ENCODE data around the gene PPP2R2C.

The PPP2R2C gene

DNA sequence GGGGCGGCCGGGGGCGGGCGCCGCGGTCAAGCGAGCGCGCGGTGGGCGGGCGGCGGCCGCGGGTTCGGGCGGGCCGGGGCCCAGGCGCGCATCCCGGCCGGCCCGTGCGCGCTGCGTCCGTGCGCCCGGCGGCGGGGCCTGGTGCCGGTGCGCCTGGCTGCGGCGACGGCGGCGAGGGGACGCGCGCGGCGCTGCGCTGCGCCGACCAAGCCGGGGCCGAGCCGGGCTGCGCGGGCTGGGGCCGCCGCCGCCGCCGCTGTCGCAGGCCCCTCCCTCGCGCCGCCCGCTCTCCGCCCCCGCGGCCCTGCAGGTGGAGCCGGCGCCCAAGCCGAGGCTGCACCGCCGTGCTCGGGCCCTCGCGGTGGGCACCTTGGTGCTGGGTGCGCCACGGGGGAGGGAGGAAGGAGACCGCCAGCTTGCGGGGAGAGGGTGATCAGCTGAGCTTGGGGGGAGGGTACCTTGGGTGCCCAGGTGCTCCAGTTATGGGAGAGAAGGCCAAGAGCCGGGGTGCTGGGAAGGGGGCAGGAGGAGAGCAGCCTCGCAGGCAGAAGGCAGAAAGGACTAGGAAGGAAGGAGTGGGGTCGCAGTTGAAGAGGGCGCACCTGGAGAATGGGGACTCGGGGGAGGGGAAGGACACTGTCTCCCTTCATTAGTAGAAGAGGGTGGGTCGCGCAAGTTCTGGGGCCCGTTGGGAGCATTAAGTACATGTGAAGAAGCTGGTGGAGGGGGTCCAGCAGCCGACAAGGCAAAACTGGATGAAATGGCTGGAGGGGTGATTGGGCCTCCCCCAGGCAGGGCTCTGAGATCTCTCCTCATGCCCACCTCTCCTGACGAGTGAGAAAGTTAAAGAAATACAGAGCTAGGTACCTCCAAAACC lies at the start of gene PPP2R2C:
Gene PPP2R2C (minus strand): TSS at position 228 of the 877 bp plus-strand sequence. CDS start 385 bp downstream, outside the sequence.
- Histone ChIP-seq H3K27ac (ENCODE audit: low read depth, low read length) (no peak within 1 kb of the TSS), H2AFZ (ENCODE audit: low read length, unreplicated experiment) (no peak within 1 kb of the TSS), H3K27me3 (ENCODE audit: insufficient read depth, low read length) (peaks cover 77% of the 10 kb centered on the region), H3K36me3 (ENCODE audit: insufficient read depth, low read length) (no peaks in the 10 kb centered on the region), H3K79me2 (ENCODE audit: control insufficient read depth, insufficient read depth, low read length, unreplicated experiment) (no peaks in the 10 kb centered on the region), H3K4me1 (ENCODE audit: control insufficient read depth, insufficient read depth, low read length, unreplicated experiment) (no peaks in the 10 kb centered on the region), H3K4me3 (ENCODE audit: low read depth, low read length) (no peak within 1 kb of the TSS; the same call in 1 of the 2 replicates)

- no peaks in the 10 kb centered on the region for H3K79me2 ChIP-seq (ENCODE audit: control insufficient read depth, insufficient read depth, low read length, unreplicated experiment)
- no peak overlapping the region for H3K4me3 ChIP-seq (ENCODE audit: low read depth, low read length)
- H2AFZ ChIP-seq (ENCODE audit: low read length, unreplicated experiment): no peak overlapping the region
- H3K27ac ChIP-seq (ENCODE audit: low read depth, low read length): no peak overlapping the region
- peaks cover 54% of the 10 kb centered on the region for H3K27me3 ChIP-seq (ENCODE audit: insufficient read depth, low read length)
- no peaks in the 10 kb centered on the region for H3K36me3 ChIP-seq (ENCODE audit: insufficient read depth, low read length)
- H3K4me1 ChIP-seq (ENCODE audit: control insufficient read depth, insufficient read depth, low read length, unreplicated experiment): no peaks in the 10 kb centered on the region
These were observed 48.6 kb upstream of the PPP2R2C start for GRCh38 chr4:6520978-6521377.

GRCh38 chr4:6520051-6520636 lies 47.7 kb upstream of the PPP2R2C start:
- no peaks in the 10 kb centered on the region for H3K36me3 ChIP-seq (ENCODE audit: insufficient read depth, low read length)
- no peak overlapping the region for H3K27ac ChIP-seq (ENCODE audit: low read depth, low read length)
- no peaks in the 10 kb centered on the region for H3K79me2 ChIP-seq (ENCODE audit: control insufficient read depth, insufficient read depth, low read length, unreplicated experiment)
- H3K4me1 ChIP-seq (ENCODE audit: control insufficient read depth, insufficient read depth, low read length, unreplicated experiment): no peaks in the 10 kb centered on the region
- peaks cover 62% of the 10 kb centered on the region for H3K27me3 ChIP-seq (ENCODE audit: insufficient read depth, low read length)
- no peak overlapping the region for H2AFZ ChIP-seq (ENCODE audit: low read length, unreplicated experiment)
- no peak overlapping the region for H3K4me3 ChIP-seq (ENCODE audit: low read depth, low read length)

DNA sequence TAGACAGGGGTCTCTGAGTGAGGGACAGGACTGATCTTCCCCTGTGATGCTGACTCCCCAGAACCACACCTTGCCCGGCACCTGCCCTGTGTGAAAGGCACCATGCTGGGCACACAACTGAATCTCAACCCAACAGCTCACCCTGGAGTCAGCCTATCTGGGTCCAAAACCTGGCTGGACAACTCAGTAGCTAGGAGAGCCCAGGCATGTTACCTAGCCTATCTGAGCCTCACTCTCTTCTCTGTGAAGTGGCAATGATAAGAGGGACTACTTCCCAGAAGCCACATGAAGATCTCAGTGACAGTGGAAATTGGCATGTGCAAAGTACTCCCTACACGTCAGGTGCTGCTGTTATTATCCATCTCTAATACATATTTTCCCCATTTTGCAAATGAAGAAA lies 44.8 kb upstream of the PPP2R2C start:
- no peak overlapping the region for H2AFZ ChIP-seq (ENCODE audit: low read length, unreplicated experiment)
- no peaks in the 10 kb centered on the region for H3K36me3 ChIP-seq (ENCODE audit: insufficient read depth, low read length)
- peaks cover 66% of the 10 kb centered on the region for H3K27me3 ChIP-seq (ENCODE audit: insufficient read depth, low read length)
- no peak overlapping the region for H3K4me3 ChIP-seq (ENCODE audit: low read depth, low read length)
- no peak overlapping the region for H3K27ac ChIP-seq (ENCODE audit: low read depth, low read length)
- H3K4me1 ChIP-seq (ENCODE audit: control insufficient read depth, insufficient read depth, low read length, unreplicated experiment): no peaks in the 10 kb centered on the region
- H3K79me2 ChIP-seq (ENCODE audit: control insufficient read depth, insufficient read depth, low read length, unreplicated experiment): no peaks in the 10 kb centered on the region

- Histone ChIP-seq H3K27me3 (ENCODE audit: insufficient read depth, low read length) (peaks cover 62% of the 10 kb centered on the region), H3K4me1 (ENCODE audit: control insufficient read depth, insufficient read depth, low read length, unreplicated experiment) (no peaks in the 10 kb centered on the region), H3K36me3 (ENCODE audit: insufficient read depth, low read length) (no peaks in the 10 kb centered on the region), H2AFZ (ENCODE audit: low read length, unreplicated experiment) (no peak overlapping the region), H3K79me2 (ENCODE audit: control insufficient read depth, insufficient read depth, low read length, unreplicated experiment) (no peaks in the 10 kb centered on the region), H3K27ac (ENCODE audit: low read depth, low read length) (no peak overlapping the region), H3K4me3 (ENCODE audit: low read depth, low read length) (no peak overlapping the region)
These were observed 44.3 kb upstream of the PPP2R2C start for GRCh38 chr4:6516762-6517161.

DNA sequence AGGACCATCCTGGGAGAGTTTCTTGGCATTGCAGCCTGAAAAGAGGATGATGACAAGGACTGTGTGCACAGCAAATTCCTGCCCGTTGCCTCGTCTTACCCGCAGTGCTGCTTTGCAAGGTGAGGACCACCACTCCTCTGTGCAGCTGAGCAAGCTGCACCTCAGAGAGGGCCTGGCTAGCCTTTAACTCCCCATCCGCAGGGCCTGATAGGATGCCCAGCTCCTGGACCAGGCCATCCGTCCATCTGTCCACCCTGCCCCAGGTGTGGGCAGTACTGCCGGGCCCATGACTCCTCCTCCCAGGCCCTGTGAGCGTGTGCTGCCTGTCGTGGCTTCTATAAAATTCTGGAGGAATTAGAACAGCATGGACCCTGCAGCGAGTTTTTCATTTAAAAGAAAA lies 43.9 kb upstream of the PPP2R2C start:
- Histone ChIP-seq H3K36me3 (ENCODE audit: insufficient read depth, low read length) (no peaks in the 10 kb centered on the region), H3K27ac (ENCODE audit: low read depth, low read length) (no peak overlapping the region), H3K4me3 (ENCODE audit: low read depth, low read length) (no peak overlapping the region), H3K79me2 (ENCODE audit: control insufficient read depth, insufficient read depth, low read length, unreplicated experiment) (no peaks in the 10 kb centered on the region), H3K27me3 (ENCODE audit: insufficient read depth, low read length) (peaks cover 57% of the 10 kb centered on the region), H3K4me1 (ENCODE audit: control insufficient read depth, insufficient read depth, low read length, unreplicated experiment) (no peaks in the 10 kb centered on the region), H2AFZ (ENCODE audit: low read length, unreplicated experiment) (no peak overlapping the region)

DNA sequence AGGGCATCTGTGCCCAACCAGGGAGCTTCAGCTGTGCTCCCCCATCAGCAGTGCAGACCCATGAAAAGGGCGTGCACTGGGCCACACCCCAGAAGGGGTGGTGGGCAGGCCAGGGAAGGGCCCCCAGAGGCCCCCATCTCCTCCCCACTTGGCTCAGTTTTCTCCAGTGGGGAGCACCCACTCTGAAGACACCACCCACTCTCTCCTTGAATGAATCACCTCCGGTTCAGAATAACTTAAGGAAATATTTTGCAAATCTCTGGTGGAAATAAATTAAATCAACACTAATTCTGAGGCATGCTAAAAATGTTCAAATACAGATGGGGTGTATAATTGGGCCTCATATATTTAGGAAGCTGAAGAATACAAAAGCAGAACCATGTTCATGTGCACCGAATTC lies 41.3 kb upstream of the PPP2R2C start:
- no peaks in the 10 kb centered on the region for H3K79me2 ChIP-seq (ENCODE audit: control insufficient read depth, insufficient read depth, low read length, unreplicated experiment)
- H3K36me3 ChIP-seq (ENCODE audit: insufficient read depth, low read length): no peaks in the 10 kb centered on the region
- no peaks in the 10 kb centered on the region for H3K4me1 ChIP-seq (ENCODE audit: control insufficient read depth, insufficient read depth, low read length, unreplicated experiment)
- peaks cover 37% of the 10 kb centered on the region for H3K27me3 ChIP-seq (ENCODE audit: insufficient read depth, low read length)
- no peak overlapping the region for H3K27ac ChIP-seq (ENCODE audit: low read depth, low read length)
- H3K4me3 ChIP-seq (ENCODE audit: low read depth, low read length): no peak overlapping the region
- no peak overlapping the region for H2AFZ ChIP-seq (ENCODE audit: low read length, unreplicated experiment)

DNA sequence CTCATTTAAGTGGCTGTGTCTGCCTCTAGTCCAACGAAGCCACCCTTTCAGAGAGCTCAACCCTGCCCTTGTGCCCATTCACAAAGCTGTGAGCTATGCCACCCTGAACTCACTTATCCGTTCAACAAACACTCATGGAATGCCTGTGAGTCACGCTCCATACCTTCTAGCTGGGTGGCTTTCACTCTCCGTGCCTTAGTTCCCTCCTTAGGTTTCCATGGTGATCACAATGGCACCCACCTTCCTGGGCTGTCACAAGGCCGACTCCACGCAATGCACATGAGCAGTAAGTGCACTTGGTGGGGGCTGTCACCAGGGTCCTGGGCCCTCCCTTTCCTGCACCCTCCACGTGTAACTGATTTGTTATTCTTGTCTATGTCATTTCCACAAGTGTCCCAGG lies 37.2 kb upstream of the PPP2R2C start:
- peaks cover 20% of the 10 kb centered on the region; the same call in 1 of the 2 replicates for H3K27me3 ChIP-seq (ENCODE audit: insufficient read depth, low read length)
- H2AFZ ChIP-seq (ENCODE audit: low read length, unreplicated experiment): no peak overlapping the region
- H3K27ac ChIP-seq (ENCODE audit: low read depth, low read length): no peak overlapping the region
- H3K79me2 ChIP-seq (ENCODE audit: control insufficient read depth, insufficient read depth, low read length, unreplicated experiment): no peaks in the 10 kb centered on the region
- no peak overlapping the region for H3K4me3 ChIP-seq (ENCODE audit: low read depth, low read length)
- no peaks in the 10 kb centered on the region for H3K4me1 ChIP-seq (ENCODE audit: control insufficient read depth, insufficient read depth, low read length, unreplicated experiment)
- no peaks in the 10 kb centered on the region for H3K36me3 ChIP-seq (ENCODE audit: insufficient read depth, low read length)

DNA sequence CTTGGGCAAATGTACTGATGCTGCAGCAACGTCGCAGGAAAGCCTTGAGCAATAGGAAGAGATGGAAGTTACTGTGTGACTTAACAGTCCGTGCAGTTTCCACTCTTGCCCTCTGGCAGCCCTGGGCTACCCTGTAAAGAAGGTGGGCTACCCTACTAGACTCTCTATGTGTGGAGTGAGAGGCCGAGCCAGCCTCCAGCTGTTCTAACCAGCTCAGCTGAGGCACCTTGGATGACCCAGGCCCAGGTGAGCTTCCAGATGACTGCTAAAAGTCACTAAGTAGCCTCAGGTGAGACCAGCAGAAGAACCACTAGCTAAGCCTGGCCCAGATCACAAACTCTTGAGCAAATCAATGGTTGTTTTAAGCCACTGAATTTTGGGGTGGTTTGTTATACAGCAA lies 34.9 kb upstream of the PPP2R2C start:
- no peak overlapping the region for H3K4me3 ChIP-seq (ENCODE audit: low read depth, low read length)
- H3K36me3 ChIP-seq (ENCODE audit: insufficient read depth, low read length): no peaks in the 10 kb centered on the region
- H2AFZ ChIP-seq (ENCODE audit: low read length, unreplicated experiment): no peak overlapping the region
- H3K4me1 ChIP-seq (ENCODE audit: control insufficient read depth, insufficient read depth, low read length, unreplicated experiment): no peaks in the 10 kb centered on the region
- peaks cover 31% of the 10 kb centered on the region for H3K27me3 ChIP-seq (ENCODE audit: insufficient read depth, low read length)
- no peak overlapping the region for H3K27ac ChIP-seq (ENCODE audit: low read depth, low read length)
- no peaks in the 10 kb centered on the region for H3K79me2 ChIP-seq (ENCODE audit: control insufficient read depth, insufficient read depth, low read length, unreplicated experiment)

GRCh38 chr4:6506616-6507140 lies 34.3 kb upstream of the PPP2R2C start:
- peaks cover 38% of the 10 kb centered on the region for H3K27me3 ChIP-seq (ENCODE audit: insufficient read depth, low read length)
- H3K27ac ChIP-seq (ENCODE audit: low read depth, low read length): no peak overlapping the region
- no peaks in the 10 kb centered on the region for H3K79me2 ChIP-seq (ENCODE audit: control insufficient read depth, insufficient read depth, low read length, unreplicated experiment)
- H2AFZ ChIP-seq (ENCODE audit: low read length, unreplicated experiment): no peak overlapping the region
- H3K36me3 ChIP-seq (ENCODE audit: insufficient read depth, low read length): no peaks in the 10 kb centered on the region
- H3K4me1 ChIP-seq (ENCODE audit: control insufficient read depth, insufficient read depth, low read length, unreplicated experiment): no peaks in the 10 kb centered on the region
- H3K4me3 ChIP-seq (ENCODE audit: low read depth, low read length): no peak overlapping the region
